DMS53 (cell line): ENCODE results near the gene ARHGEF25.
"Not testable (repeated sequence)": the region's sequence is repeated elsewhere in the genome, so short reads cannot be mapped to it uniquely, and the experiment has no call there.

Experiments
- DNase-seq: peaks from one replicate; lab custom pipeline; 2025; lab: John Stamatoyannopoulos, UW

ARHGEF25 gene

DNA sequence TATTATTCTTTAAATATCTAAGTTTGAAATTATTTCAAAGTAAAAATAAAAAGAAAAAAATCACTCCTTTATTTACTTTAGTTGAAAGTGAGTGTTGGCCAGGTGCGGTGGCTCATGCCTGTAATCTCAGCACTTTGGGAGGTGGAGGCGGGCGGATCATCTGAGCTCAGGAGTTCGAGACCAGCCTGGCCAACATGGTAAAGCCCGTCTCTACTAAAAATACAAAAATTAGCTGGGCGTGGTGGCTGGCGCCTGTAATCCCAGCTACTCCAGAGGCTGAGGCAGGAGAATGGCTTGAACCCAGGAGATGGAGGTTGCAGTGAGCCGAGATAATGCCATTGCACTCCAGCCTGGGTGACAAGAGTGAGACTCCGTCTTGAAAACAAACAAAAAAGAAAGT, 25.5 kb downstream of the ARHGEF25 start:
- not testable (repeated sequence) for DNase-seq

DNA sequence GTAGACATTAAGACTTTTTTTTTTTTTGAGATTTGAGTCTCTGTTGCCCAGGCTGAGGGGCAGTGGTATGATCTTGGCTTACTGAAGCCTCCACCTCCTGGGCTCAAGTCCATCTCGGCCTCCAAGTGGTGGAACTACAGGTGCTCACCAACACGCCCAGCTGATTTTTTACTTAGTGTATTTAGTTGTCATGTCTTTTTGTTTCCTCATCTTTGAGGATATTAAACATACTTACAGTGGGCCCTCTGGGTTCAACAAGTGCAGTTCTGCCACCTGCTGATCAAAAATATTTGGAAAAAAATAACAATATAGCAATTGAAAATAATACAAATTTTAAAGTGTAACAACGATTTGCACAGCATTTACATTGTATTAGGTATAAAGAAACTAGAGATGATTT, 26.1 kb downstream of the ARHGEF25 start:
- DNase-seq: peak; percentile 38

DNA sequence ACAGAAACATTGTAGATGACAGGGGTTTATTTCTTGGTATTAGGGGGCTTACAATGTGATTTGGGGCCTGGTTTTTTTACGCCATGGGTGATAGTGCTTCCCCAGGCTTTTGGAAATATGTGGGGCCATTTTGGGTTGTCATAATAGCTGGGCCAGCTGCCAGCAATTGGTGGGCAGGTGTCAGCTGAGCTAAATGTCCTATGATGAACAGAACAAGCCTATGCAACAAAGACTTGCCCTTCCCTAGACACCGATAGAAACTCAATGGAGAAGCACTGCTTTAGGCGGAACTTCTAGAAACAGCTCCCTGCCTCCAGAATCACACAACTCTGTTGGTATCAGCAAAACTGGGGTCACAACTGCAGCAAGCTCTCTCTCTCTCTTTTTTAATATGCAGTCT, 26.9 kb downstream of the ARHGEF25 start:
- DNase-seq: no peak

DNA sequence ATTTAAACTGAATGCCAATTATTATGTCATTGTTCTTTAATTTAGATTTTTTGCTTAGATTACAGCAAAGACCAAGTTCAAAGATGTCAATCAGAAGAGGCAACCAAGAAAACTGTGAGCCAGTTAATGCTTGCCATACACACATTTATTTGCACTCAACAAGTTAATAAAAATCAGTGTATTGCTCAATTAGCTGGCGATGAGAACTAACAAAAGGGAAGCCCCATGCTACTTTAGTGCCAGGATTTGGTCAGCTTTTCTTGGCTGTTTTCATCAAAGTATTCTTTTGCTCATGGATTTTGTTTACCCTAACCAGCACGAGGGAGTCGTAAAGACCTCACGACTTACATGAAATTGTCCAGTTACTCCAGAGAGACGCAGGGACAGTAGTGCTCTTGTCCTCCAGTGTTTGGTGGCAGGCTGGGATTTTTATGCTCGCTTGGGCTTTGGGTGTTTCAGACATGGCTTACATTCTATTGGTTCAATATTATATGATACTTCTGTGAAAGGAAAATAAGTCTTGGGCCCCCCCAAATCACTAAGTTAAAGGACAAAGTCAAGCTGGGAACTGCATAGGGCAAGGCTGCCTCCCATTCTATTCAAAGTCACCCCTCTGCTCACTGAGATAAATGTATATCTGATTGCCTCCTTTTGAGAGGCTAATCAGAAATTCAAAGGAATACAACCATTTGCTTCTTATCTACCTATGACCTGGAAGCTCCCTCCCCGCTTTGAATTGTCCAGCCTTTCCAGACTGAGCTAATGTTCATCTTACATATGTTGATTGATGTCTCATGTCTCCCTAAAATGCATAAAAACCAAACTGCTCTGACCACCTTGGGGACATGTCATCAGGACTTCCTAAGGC, 29.2 kb downstream of the ARHGEF25 start:
- no peak for DNase-seq

DNA sequence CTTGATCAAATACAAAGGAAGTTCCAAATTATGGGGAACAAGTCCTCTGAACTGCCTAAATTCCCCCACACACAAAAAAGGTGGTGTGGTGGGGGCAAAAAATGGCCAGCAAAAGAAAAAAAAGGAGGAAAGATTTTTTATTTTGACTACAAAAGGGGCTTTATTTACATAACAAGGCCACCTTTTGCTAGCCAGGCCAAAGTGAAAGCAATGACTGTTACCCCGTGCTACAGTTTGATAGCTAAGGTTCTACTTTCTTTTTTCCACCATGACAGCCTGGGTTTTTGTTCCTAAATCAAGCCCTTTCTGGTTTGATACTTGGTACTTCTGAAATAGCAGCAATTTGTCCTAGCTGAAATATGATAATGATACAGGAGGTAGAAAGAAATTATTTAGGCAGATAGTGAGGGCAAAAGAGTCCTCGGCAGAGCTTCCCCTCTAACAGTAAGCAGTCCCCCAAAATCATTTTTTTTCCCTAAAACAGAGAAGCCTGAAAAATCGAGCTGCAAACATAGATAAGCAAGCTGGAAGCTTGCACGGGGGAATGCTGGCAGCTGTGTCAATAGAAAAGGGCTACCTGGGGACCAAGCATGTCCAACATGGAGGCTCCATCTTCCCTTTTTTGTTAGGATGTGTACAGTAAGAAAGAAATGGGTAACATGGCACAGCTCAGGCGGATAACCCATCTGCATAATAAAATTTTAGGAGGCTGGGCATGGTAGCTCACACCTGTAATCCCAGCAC, 30.6 kb downstream of the ARHGEF25 start:
- peak; percentile 30 for DNase-seq

DNA sequence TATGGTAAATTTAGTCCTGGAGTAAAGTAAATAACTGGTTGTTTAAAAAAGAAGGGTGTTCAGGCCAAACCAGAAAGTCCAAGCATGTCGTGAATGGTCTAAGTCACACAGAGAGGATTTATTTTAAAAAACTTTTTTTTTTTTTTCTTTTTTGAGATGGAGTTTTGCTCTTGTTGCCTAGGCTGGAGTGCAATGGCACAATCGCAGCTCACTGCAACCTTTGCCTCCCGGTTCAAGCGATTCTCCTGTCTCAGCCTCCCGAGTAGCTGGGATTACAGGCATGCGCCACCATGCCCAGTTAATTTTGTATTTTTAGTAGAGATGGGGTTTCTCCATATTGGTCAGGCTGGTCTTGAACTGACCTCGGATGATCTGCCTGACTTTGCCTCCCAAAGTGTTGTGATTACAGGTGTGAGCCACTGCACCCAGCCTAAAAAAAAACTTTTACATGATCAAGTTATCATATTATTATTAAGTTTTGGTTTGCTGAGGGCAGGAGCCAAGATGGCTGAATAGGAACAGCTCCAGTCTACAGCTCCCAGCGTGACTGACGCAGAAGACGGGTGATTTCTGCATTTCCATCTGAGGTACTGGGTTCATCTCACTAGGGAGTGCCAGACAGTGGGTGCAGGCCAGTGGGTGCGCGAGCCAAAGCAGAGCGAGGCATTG, 34.9 kb downstream of the ARHGEF25 start:
- DNase-seq: peak; percentile 73

DNA sequence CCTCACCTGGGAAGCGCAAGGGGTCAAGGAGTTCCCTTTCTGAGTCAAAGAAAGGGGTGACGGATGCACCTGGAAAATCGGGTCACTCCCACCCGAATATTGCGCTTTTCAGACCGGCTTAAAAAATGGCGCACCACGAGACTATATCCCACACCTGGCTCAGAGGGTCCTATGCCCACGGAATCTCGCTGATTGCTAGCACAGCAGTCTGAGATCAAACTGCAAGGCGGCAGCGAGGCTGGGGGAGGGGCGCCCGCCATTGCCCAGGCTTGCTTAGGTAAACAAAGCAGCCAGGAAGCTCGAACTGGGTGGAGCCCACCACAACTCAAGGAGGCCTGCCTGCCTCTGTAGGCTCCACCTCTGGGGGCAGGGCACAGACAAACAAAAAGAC, 35.4 kb downstream of the ARHGEF25 start:
- not testable (repeated sequence) for DNase-seq

DNA sequence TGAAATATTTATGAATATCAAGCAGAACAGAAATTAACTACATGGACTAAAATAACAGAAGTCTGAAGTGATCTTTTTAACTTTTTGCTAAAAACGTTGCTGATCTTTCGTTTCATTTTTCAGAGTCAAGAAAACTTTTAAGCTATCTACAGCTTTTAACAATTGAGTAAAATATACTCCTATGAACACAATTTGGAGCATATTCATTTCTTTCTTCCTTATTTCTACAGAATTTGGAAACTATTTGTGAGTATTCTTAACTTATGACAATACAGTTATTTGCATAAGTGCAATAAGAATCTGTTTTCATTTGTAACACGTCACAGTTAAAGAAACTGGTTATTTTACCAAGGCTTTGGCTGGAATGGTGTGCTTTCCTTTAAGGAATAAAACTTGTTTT, 42.8 kb downstream of the ARHGEF25 start:
- DNase-seq: no peak

DNA sequence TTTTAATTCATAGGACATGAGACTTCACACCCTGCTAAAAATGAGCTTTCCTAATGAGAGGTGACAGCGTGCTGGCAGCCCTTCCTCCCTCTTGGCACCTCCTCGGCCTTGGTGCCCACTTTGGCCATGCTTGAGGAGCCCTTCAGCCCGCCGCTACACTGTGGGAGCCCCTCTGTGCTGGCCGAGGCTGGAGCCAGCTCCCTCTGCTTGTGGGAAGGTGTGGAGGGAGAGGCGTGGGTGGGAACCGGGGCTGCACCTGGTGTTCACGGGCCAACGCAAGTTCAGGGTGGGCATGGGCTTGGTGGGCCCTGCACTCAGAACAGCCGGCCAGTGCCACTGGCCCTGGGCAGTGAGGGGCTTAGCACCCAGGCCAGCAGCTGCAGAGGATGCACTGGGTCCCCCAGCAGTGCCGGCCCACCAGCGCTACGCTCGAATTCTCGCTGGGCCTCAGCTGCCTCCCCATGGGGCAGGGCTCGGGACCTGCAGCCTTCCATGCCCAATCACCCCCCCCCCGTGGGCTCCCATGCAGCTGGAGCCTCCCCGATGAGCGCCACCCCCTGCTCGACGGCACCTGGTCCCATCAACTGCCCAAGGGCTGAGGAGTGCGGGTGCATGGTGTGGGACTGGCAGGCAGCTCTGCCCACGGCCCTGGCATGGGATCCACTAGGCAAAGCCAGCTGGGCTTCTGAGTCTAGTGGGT, 44.5 kb downstream of the ARHGEF25 start:
- DNase-seq: no peak

DNA sequence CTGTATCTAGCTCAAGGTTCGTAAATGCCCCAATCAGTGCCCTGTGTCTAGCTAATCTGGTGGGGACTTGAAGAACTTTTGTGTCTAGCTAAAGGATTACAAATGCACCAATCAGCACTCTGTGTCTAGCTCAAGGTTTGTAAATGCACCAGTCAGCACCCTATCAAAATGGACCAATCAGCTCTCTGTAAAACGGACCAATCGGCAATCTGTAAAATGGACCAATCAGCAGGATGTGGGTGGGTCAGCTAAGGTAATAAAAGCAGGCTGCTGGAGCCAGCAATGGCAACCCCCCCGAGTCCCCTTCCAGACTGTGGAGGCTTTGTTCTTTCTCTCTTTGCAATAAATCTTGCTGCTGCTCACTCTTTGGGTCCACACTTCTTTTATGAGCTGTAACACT, 45.2 kb downstream of the ARHGEF25 start:
- peak; percentile 28 for DNase-seq

DNA sequence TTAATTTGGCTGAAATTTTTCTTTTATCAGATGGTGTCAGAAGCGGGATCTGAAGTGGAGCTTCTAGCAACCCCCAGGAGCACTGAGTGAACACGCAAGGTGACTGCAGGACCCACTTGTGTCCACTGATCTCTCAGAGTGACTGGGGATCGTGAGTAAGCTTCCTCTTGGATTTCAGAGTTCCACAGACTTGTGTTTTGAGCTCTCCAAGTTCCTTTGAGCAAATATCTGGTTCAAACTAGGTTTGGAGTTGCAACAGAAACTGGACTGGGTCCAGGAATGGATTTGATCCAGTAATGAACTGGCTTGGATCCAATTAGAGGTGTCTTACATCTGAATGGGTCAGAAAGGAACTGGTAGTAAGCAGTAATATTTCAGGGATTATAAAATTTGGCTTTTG, 46.5 kb downstream of the ARHGEF25 start:
- DNase-seq: peak; percentile 21

DNA sequence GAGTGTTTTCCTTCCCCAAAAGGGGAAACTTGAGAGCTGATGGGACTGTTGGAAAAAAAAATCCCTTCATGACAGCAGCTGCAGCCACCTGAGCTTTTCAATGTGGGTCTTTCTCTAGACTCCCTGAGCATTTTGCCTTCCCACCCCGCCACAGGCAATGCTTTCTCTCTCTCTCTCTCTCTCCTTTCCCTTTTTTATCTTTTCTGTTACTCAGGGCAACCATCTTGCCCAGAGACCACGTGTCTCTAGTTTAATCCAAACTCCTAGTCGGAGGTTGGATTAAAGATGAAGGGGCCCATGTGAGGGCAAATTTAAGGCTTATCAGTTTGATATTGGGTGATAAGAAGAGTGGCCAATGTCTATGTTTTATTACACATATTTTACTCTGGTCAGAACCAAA, 47.7 kb downstream of the ARHGEF25 start:
- DNase-seq: no peak

DNA sequence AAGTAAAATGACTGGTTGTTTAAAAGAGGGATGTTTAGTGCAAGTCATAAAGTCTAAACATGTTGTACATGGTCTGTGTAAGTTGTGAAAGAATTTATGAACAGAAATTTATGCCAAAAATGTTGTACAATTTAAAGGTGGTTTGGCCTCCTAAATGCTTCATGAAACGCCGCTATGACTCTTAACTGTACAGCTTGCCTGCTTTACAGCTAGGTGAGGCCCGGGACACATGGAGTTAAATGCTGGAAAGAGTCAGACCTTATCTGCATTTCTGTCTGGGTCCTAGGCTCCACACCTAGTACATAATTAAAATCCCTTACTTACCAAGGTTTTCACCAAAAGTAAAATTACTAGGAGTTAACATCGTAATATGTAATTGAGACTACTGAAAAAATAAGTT, 50.1 kb downstream of the ARHGEF25 start:
- DNase-seq: no peak

DNA sequence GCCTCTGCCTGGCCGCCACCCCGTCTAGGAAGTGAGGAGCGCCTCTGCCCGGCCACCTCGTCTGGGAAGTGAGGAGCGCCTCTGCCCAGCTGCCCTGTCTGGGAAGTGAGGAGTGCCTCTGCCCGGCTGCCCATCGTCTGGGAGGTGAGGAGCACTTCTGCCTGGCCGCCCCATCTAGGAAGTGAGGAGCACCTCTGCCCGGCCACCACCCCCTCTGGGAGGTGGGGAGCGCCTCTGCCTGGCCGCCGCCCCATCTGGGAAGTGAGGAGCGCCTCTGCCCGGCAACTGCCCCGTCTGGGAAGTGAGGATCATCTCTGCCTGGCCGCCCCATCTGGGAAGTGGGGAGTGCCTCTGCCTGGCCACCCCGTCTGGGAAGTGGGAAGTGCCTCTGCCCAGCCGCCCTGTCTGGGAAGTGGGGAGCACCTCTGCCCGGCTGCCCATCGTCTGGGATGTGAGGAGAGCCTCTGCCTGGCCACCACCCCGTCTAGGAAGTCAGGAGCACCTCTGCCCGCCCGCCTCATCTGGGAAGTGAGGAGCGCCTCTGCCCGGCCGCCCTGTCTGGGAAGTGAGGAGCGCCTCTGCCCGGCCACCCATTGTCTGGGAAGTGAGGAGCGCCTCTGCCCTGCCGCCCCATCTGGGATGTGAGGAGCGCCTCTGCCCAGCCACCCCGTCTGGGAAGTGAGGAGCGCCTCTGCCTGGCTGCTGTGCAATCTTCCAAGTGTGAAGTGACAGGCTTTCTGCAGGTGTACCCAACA, 54.0 kb downstream of the ARHGEF25 start:
- not testable (repeated sequence) for DNase-seq
